Small intestine (tissue), 7 donors: ENCODE data around the gene DHRSX. TPM values are rescaled to one million over a fixed set of nuclear protein-coding genes. Genes with fewer than 3 reads are reported as not detected.
A peak's percentile ranks its signal among the peaks of the same experiment; 100 is the strongest.

Experiments used
- DNase-seq, 2 donors: peaks; one replicate each; pipeline versions ENCODE4 v3.0.0 to v3.0.0-alpha.2; 2013
- FAIRE-seq: peaks from 2 replicates; lab custom pipeline; 2012; peaks lifted over from hg19 to GRCh38; lab: Jason Lieb, UNC
- H3K27ac ChIP-seq, 3 donors: one replicate each; pipeline ENCODE4 v1.5.1; 2013; ENCODE audit warnings: low read length in 2 of 3, mild to moderate bottlenecking in 2 of 3, control low read depth in 1 of 3, inconsistent platforms in 1 of 3, low read depth in 1 of 3, moderate library complexity in 1 of 3
- H3K27me3 ChIP-seq, 3 donors: one replicate each; pipeline ENCODE4 v1.6.1; 2013; ENCODE audit warnings: low read length in 3 of 3, inconsistent platforms in 1 of 3; ENCODE audit not compliant: control insufficient read depth in 3 of 3, insufficient read depth in 3 of 3
- H3K36me3 ChIP-seq, 3 donors: one replicate each; pipeline ENCODE4 v1.6.1; 2013; ENCODE audit warnings: low read length in 3 of 3, inconsistent platforms in 1 of 3, low read depth in 1 of 3, mild to moderate bottlenecking in 1 of 3, moderate library complexity in 1 of 3; ENCODE audit not compliant: control insufficient read depth in 3 of 3, insufficient read depth in 2 of 3
- H3K4me1 ChIP-seq, 3 donors: one replicate each; pipeline ENCODE4 v1.6.1; 2013; ENCODE audit warnings: low read length in 2 of 3, inconsistent platforms in 1 of 3, low read depth in 1 of 3, mild to moderate bottlenecking in 1 of 3, moderate library complexity in 1 of 3; ENCODE audit not compliant: control insufficient read depth in 3 of 3, insufficient read depth in 2 of 3
- H3K4me3 ChIP-seq, 3 donors: one replicate each; pipeline ENCODE4 v1.5.1; 2013; ENCODE audit warnings: low read length in 3 of 3, control low read depth in 1 of 3, inconsistent platforms in 1 of 3, low read depth in 1 of 3, mild to moderate bottlenecking in 1 of 3, moderate library complexity in 1 of 3
- H3K9me3 ChIP-seq, 2 donors: one replicate each; pipeline ENCODE4 v1.6.1; 2013; ENCODE audit warnings: low read depth in 1 of 2, low read length in 1 of 2; ENCODE audit not compliant: control insufficient read depth in 2 of 2, insufficient read depth in 1 of 2
- WGBS, 3 donors: extraction: QIAGEN DNeasy Blood & Tissue Kit; methylation state at CpG; one replicate each; pipeline ENCODE4 v1.1.7; 2013; 5-methylcytosine and 5-hydroxymethylcytosine counted together
- polyA plus RNA-seq, 4 donors: library from polyadenylated mRNA; stranded (reverse) in 3 of 4; unstranded in 1 of 4; fragments of 200-250 nt in 3 of 4; fragments of 120-200 nt in 1 of 4; gene quantifications; one replicate each; pipeline versions ENCODE4 v1.2.1 to v1.2.3, GENCODE V29; 2013
- donor health status: healthy with polysubstance abuse.
- donor health status: control.
- donor health status: control.
- donor health status: Bipolar disorder and iron deficiency.
- donor health status: healthy.

The DHRSX gene
- polyA plus RNA-seq, 4 donors, result 7.2 to 25.2 (median 12.1) TPM

DNA sequence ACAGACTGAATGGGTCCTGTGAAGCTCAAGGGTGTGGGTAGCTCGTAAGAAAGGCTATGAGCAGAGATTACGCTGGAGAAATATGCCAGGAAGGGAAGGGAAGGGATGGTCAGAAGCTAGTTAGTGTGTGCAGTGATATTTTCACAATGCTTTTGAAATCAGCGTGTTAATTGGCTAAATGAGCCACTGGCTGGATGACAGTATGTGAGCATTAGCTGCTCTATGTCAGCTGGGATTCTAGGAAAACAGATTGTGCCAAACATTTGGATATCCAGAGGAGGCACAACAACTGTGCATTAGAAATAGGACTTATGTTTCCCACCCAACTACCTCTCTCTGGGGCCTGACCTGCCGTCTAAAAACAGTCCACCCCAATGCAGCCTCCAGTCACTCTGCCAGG lies 168.5 kb downstream of the DHRSX start:
- 68 to 89% (median 87%) methylated on average over 4 of the region's 4 CpGs for WGBS, 3 donors
- H3K36me3 ChIP-seq, result no peaks in the 10 kb centered on the region
- peaks cover 0 to 2% of the 10 kb centered on the region in 2 donors for H3K9me3 ChIP-seq
- FAIRE-seq (no peak), DNase-seq (no peak)
- no peaks in the 10 kb centered on the region for H3K4me1 ChIP-seq
- H3K27me3 ChIP-seq, result no peaks in the 10 kb centered on the region
- no peak overlapping the region for H3K27ac ChIP-seq
- H3K4me3 ChIP-seq, result no peak overlapping the region

DNA sequence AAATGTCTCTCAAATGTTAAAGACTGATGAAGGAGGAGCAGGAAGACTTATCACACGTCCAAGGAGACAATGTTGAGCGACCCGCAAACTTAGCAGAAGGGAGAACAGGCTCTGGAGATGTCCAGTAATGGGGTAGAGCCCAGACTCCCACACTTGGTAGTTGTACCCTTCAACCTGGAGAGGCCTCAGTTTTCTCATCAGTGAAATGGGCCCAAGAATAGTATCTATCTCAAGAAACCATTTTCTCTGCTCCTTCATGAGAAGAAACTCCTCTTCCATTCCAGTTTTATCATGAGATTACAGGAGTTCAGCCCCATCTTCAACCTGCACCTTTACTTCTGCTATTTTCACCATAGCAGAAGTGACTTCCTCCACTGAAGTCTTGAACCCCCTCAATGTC lies 169.9 kb downstream of the DHRSX start:
- Histone ChIP-seq H3K27ac (no peak overlapping the region), H3K4me3 (no peak overlapping the region), H3K36me3 (no peaks in the 10 kb centered on the region), H3K4me1 (no peaks in the 10 kb centered on the region), H3K9me3 (peaks cover 0 to 2% of the 10 kb centered on the region in 2 donors), H3K27me3 (no peaks in the 10 kb centered on the region)
- FAIRE-seq (no peak), DNase-seq (no peak)
- 89 to 97% (median 89%) methylated on average over 3 of the region's 3 CpGs for WGBS, 3 donors

DNA sequence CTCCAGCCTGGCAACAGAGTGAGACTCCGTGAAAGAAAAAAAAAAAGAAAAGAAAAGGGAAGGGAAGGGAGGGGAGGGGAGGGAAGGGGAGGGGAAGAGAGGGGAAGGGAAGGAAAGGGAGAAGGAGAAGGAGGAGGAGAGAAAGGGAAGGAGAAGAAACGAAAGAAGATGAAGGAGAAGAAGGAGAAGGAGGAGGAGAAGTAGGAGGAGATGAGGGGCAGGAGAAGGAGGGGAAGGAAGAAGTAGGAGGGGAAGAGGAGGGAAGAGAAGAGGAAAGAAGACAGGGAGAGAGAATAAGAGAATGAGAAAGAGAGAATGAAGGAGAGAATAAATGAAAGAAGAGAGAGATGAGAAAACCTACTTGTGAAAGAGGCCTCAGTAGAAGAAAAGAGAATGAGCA lies 170.3 kb downstream of the DHRSX start:
- H3K27me3 ChIP-seq, result no peaks in the 10 kb centered on the region
- no peak overlapping the region for H3K4me3 ChIP-seq
- H3K4me1 ChIP-seq, result no peaks in the 10 kb centered on the region
- 63 to 76% (median 70%) methylated on average over 2 of the region's 2 CpGs for WGBS, 3 donors
- FAIRE-seq (no peak), DNase-seq (no peak)
- no peak overlapping the region for H3K27ac ChIP-seq
- peaks cover 0 to 4% of the 10 kb centered on the region in 2 donors for H3K9me3 ChIP-seq
- no peaks in the 10 kb centered on the region for H3K36me3 ChIP-seq

DNA sequence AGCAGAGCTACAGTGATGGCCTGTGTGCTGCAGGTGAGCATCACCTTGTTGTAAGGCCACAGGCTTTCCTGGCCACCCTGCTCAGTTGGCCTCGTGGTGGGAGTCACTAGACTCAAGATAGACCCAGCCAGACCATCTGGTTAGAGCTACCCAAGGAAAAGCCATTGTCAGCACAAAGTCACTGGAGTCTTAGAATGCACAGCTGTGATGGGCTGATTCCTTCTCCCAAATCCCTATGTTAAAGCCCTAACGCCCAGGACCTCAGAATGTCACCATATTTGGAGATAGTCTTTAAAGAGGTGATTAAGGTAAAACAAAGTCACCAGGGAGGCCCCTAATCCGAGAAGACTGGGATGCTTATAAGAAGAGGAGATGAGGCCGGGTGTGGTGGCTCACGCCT lies 173.4 kb downstream of the DHRSX start:
- H3K27me3 ChIP-seq, result no peaks in the 10 kb centered on the region
- WGBS, 3 donors, result 88 to 92% (median 89%) methylated on average over 5 of the region's 5 CpGs
- H3K4me3 ChIP-seq, result no peak overlapping the region
- no peak overlapping the region for H3K27ac ChIP-seq
- H3K36me3 ChIP-seq, result peaks cover 0 to 2% (median 0%) of the 10 kb centered on the region in 3 donors
- FAIRE-seq (no peak), DNase-seq (no peak)
- peaks cover 0 to 5% of the 10 kb centered on the region in 2 donors for H3K9me3 ChIP-seq
- H3K4me1 ChIP-seq, result no peaks in the 10 kb centered on the region

DNA sequence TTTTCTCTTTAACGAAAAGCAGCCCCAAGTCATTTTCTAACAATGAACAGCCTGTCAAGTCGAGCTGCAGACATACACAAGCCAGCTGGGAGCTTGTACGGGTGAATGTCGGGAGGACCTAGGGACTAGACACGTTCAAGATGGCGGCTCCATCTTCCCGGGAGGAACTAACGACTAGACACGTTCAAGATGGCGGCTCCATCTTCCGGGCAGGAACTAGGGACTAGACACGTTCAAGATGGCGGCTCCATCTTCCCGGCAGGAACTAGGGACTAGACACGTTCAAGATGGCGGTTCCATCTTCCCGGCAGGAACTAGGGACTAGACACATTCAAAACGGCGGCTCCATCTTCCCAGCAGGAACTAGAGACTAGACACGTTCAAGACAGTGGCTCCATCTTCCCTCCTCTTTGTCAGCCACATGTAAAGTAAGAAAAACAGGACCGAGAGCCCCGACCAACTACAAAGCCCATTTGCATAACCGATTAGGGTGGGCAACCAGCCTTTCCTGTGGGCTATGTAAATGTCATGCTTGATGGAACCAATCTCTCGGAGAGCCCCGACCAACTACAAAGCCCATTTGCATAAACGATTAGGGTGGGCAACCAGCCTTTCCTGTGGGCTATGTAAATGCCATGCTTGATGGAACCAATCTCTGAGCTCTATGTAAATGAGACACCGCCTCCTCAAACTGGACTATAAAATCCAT lies 175.5 kb downstream of the DHRSX start:
- Histone ChIP-seq H3K9me3 (peaks cover 0 to 5% of the 10 kb centered on the region in 2 donors), H3K4me1 (peaks cover 0 to 7% (median 0%) of the 10 kb centered on the region in 3 donors), H3K4me3 (peak overlapping the region in 2 of 3 donors; percentile 32 to 50), H3K36me3 (peaks cover 0 to 2% (median 0%) of the 10 kb centered on the region in 3 donors), H3K27me3 (no peaks in the 10 kb centered on the region), H3K27ac (peak overlapping the region in 2 of 3 donors; percentile 12 to 38)
- FAIRE-seq, result no peak
- 29 to 76% (median 71%) methylated on average over 27 of the region's 27 CpGs for WGBS, 3 donors
- peak; percentile 38 to 60 for DNase-seq

DNA sequence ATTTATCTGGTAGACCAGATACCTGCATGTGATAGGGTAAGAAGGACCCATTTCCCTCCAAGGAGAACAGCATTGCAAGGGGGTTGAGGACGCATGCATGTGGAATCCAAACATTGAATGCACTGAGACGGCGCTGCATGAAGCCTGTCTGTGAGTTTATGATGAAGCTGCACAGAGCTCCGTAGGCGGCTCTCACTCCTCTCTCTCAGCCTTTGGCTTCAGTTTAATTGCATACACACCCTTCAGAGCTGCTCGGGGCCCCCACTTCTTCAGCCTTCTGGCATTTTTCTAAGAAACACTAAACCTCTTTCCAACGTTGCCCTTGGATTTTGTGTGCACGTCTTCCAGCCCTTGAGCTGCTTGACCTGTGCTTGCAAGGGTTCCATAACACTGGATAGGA lies 176.6 kb downstream of the DHRSX start:
- peaks cover 0 to 5% of the 10 kb centered on the region in 2 donors for H3K9me3 ChIP-seq
- FAIRE-seq (no peak), DNase-seq (no peak)
- WGBS, 3 donors, result 77 to 86% (median 84%) methylated on average over 8 of the region's 8 CpGs
- H3K4me1 ChIP-seq, result peaks cover 0 to 7% (median 0%) of the 10 kb centered on the region in 3 donors
- H3K4me3 ChIP-seq, result no peak overlapping the region
- H3K27ac ChIP-seq, result no peak overlapping the region
- no peaks in the 10 kb centered on the region for H3K27me3 ChIP-seq
- H3K36me3 ChIP-seq, result peaks cover 0 to 2% (median 0%) of the 10 kb centered on the region in 3 donors

DNA sequence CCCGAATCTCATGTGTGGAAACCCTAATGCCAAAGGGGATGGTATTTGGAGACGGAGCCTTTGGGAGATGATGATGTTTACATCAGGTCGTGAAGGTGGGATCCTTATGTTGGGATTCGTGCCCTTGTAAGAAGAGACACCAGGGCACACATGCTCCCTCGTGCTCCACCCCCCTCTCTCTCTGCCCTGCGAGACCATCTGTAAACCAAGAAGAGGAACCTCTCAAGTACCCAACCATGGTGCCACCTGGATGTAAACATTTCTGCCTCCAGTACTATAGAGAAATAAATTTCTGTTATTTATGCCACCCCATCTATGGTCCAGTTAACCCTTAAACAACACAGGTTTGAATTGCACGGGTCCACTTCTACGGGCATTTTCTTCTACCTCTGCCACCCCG lies 179.4 kb downstream of the DHRSX start:
- peaks cover 0 to 2% (median 0%) of the 10 kb centered on the region in 3 donors for H3K36me3 ChIP-seq
- H3K27ac ChIP-seq, result peak overlapping the region in 1 of 3 donors; percentile 83
- H3K4me1 ChIP-seq, result peaks cover 0 to 10% (median 0%) of the 10 kb centered on the region in 3 donors
- 81 to 91% (median 83%) methylated on average over 9 of the region's 9 CpGs for WGBS, 3 donors
- H3K9me3 ChIP-seq, result peaks cover 0 to 5% of the 10 kb centered on the region in 2 donors
- H3K4me3 ChIP-seq, result no peak overlapping the region
- DNase-seq (no peak), FAIRE-seq (no peak)
- H3K27me3 ChIP-seq, result no peaks in the 10 kb centered on the region

DNA sequence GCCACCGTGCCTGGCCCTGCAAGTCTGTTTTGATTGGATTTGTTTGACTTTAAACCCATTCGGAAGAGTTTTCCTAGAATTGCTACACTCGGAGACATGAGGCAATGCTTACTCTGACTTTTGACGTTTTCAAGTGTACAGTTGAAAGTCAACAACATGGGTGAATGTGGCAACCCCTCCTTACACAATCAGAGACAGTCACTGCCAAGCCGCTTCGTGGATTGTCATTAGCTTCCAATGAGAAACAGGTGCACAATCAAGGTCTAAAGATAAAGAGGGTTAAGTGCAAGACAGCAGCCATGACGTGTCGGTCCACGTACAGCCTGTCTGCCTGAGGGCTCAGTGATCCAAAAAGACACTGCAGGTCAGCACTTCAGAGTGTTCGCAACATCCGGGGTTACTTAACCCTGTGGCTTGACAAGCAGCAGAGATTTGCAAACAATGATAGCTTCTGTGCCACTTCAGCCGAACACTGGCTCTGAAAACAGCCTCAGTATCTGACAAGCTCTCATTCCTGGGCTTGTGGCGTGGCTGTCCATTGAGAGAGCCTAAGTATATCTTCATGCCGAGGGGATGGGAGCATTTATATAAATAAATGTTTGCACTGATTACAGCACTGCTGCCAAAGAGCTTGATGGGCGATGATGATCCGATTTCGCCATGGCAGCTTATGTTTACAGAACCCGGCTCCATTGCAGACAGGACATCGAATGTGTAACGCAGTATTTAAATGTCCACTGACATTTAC lies 180.0 kb downstream of the DHRSX start:
- Histone ChIP-seq H3K27me3 (no peaks in the 10 kb centered on the region), H3K4me1 (peaks cover 0 to 10% (median 0%) of the 10 kb centered on the region in 3 donors), H3K27ac (peak overlapping the region in 2 of 3 donors; percentile 15 to 83), H3K9me3 (peaks cover 0 to 5% of the 10 kb centered on the region in 2 donors), H3K36me3 (peaks cover 0 to 2% (median 0%) of the 10 kb centered on the region in 3 donors), H3K4me3 (no peak overlapping the region)
- no peak for FAIRE-seq
- DNase-seq, result peak; percentile 31 to 87
- 52 to 65% (median 58%) methylated on average over 20 of the region's 20 CpGs for WGBS, 3 donors
